ENCODE results near the gene DCST2.

Gene DCST2

GRCh38 chr1:155040358-155041093, 6.9 kb upstream of the DCST2 start:
- no peak for TF ChIP-seq CTCF (IDR thresholded peaks at IDR 0.05; ENCODE audit: borderline replicate concordance, insufficient read depth, low read depth, low read length)
- no peak overlapping the region for H3K4me3 ChIP-seq (ENCODE audit: low read depth, low read length)

GRCh38 chr1:155039308-155039669, 5.7 kb upstream of the DCST2 start:
- no peak overlapping the region for H3K4me3 ChIP-seq (ENCODE audit: low read depth, low read length)
- no peak for TF ChIP-seq CTCF (IDR thresholded peaks at IDR 0.05; ENCODE audit: borderline replicate concordance, insufficient read depth, low read depth, low read length)

GRCh38 chr1:155038602-155039307, 5.2 kb upstream of the DCST2 start:
- no peak for TF ChIP-seq CTCF (IDR thresholded peaks at IDR 0.05; ENCODE audit: borderline replicate concordance, insufficient read depth, low read depth, low read length)
- H3K4me3 ChIP-seq (ENCODE audit: low read depth, low read length): no peak overlapping the region

- no peak overlapping the region for H3K4me3 ChIP-seq (ENCODE audit: low read depth, low read length)
- no peak for TF ChIP-seq CTCF (IDR thresholded peaks at IDR 0.05; ENCODE audit: borderline replicate concordance, insufficient read depth, low read depth, low read length)
These were observed 4.4 kb upstream of the DCST2 start for GRCh38 chr1:155037851-155038441.

GRCh38 chr1:155037043-155037442, 3.5 kb upstream of the DCST2 start:
- no peak overlapping the region for H3K4me3 ChIP-seq (ENCODE audit: low read depth, low read length)
- no peak for TF ChIP-seq CTCF (IDR thresholded peaks at IDR 0.05; ENCODE audit: borderline replicate concordance, insufficient read depth, low read depth, low read length)

GRCh38 chr1:155035936-155036335, 2.4 kb upstream of the DCST2 start:
- no peak overlapping the region for H3K4me3 ChIP-seq (ENCODE audit: low read depth, low read length)
- no peak for TF ChIP-seq CTCF (IDR thresholded peaks at IDR 0.05; ENCODE audit: borderline replicate concordance, insufficient read depth, low read depth, low read length)

Data from GM12875 (cell line).